Neural cell (in vitro differentiated cells): ENCODE data around the gene BTBD9. TPM values are rescaled to one million over a fixed set of nuclear protein-coding genes. Genes with fewer than 3 reads are reported as not detected.

Source experiments
- H2AFZ ChIP-seq: fragments of 200-600, 300-800 bp; sonication (generic), shearing (Covaris generic); 2 replicates; pipeline ENCODE4 v1.6.0; 2014; ENCODE audit warnings: low read depth, mild to moderate bottlenecking, antibody characterized with exemption, low read length, moderate library complexity
- H3F3A ChIP-seq: fragments of 200-600 bp; shearing (Covaris generic); 2 replicates; pipeline ENCODE4 v1.6.1; 2016; ENCODE audit warnings: mild to moderate bottlenecking, moderate library complexity, mixed read lengths, antibody characterized with exemption, low read length; ENCODE audit not compliant: insufficient read depth, poor library complexity, severe bottlenecking
- H3K27ac ChIP-seq: fragments of 200-600, 300-800 bp; sonication (generic), shearing (Covaris generic); 2 replicates; pipeline ENCODE4 v1.5.1; 2014; ENCODE audit warnings: mild to moderate bottlenecking, low read length, moderate library complexity
- H3K27me3 ChIP-seq: fragments of 300-800, 200-600 bp; sonication (generic), shearing (Covaris generic); 2 replicates; pipeline ENCODE4 v1.6.0; 2014; ENCODE audit warnings: mild to moderate bottlenecking, low read depth, low read length, moderate library complexity; ENCODE audit not compliant: insufficient read depth
- H3K36me3 ChIP-seq: fragments of 300-800, 200-600 bp; sonication (generic), shearing (Covaris generic); 2 replicates; pipeline ENCODE4 v1.5.1; 2014; ENCODE audit warnings: mild to moderate bottlenecking, antibody characterized with exemption, low read length, moderate library complexity; ENCODE audit not compliant: insufficient read depth
- H3K4me2 ChIP-seq: fragments of 300-800, 200-600 bp; sonication (generic), shearing (Covaris generic); 2 replicates; pipeline ENCODE4 v1.6.0; 2014; ENCODE audit warnings: mild to moderate bottlenecking, low read length
- H3K4me3 ChIP-seq: fragments of 300-800, 200-600 bp; sonication (generic), shearing (Covaris generic); 2 replicates; pipeline ENCODE4 v1.5.1; 2014; ENCODE audit warnings: mild to moderate bottlenecking, low read length, moderate library complexity
- H3K79me2 ChIP-seq: fragments of 200-600 bp; shearing (Covaris generic); replicated peaks from 2 replicates; pipeline ENCODE4 v1.6.0; 2014; ENCODE audit warnings: mild to moderate bottlenecking, low read length, moderate library complexity; ENCODE audit not compliant: insufficient read depth
- H3K9ac ChIP-seq: fragments of 300-800, 200-600 bp; sonication (generic), shearing (Covaris generic); 2 replicates; pipeline ENCODE4 v1.6.1; 2016; ENCODE audit warnings: mild to moderate bottlenecking, low read length, mixed read lengths
- H3K9me2 ChIP-seq: fragments of 200-600 bp; shearing (Covaris generic); 2 replicates; pipeline ENCODE4 v1.6.1; 2016; ENCODE audit warnings: mild to moderate bottlenecking, low read length, mixed read lengths; ENCODE audit not compliant: insufficient read depth
- H3K9me3 ChIP-seq: fragments of 200-600, 300-800 bp; sonication (generic), shearing (Covaris generic); 2 replicates; pipeline ENCODE4 v1.6.1; 2016; ENCODE audit warnings: mild to moderate bottlenecking, mixed run types, low read length, moderate library complexity, mixed read lengths
- H4K20me1 ChIP-seq: fragments of 200-600 bp; shearing (Covaris generic); 2 replicates; pipeline ENCODE4 v1.6.1; 2016; ENCODE audit warnings: mild to moderate bottlenecking, mixed run types; ENCODE audit not compliant: insufficient read depth
- CTCF ChIP-seq: fragments of 450-650 bp; IDR thresholded peaks from 2 replicates; pipeline ENCODE4 v1.5.1; 2014; ENCODE audit warnings: antibody characterized with exemption, mild to moderate bottlenecking, moderate library complexity; ENCODE audit not compliant: poor library complexity, severe bottlenecking
- EP300 ChIP-seq: fragments of 450-650 bp; conservative IDR thresholded peaks from 2 replicates; pipeline ENCODE4 v1.6.1; 2014; ENCODE audit warnings: antibody characterized with exemption, mild to moderate bottlenecking, moderate library complexity; ENCODE audit not compliant: poor library complexity, severe bottlenecking
- EZH2 ChIP-seq: fragments of 200-600, 300-800 bp; shearing (Covaris generic), sonication (generic); IDR thresholded peaks from 2 replicates; pipeline ENCODE4 v1.6.1; 2014; ENCODE audit warnings: antibody characterized with exemption, low read length, borderline replicate concordance, mild to moderate bottlenecking; ENCODE audit not compliant: insufficient read depth, poor library complexity, severe bottlenecking
- MXI1 ChIP-seq: fragments of 450-650 bp; conservative IDR thresholded peaks from 2 replicates; pipeline ENCODE4 v1.6.1; 2014; ENCODE audit warnings: antibody characterized with exemption, mild to moderate bottlenecking; ENCODE audit not compliant: poor library complexity, severe bottlenecking
- POLR2AphosphoS5 ChIP-seq: IDR thresholded peaks from 2 replicates; pipeline ENCODE4 v1.6.1; 2012
- RAD21 ChIP-seq: fragments of 450-650 bp; conservative IDR thresholded peaks from 2 replicates; pipeline ENCODE4 v1.6.1; 2014; ENCODE audit warnings: antibody characterized with exemption, mild to moderate bottlenecking, moderate library complexity
- REST ChIP-seq: IDR thresholded peaks from 2 replicates; pipeline ENCODE4 v1.6.1; 2012; ENCODE audit warnings: borderline replicate concordance
- SMC3 ChIP-seq: fragments of 450-650 bp; conservative IDR thresholded peaks from 2 replicates; pipeline ENCODE4 v1.6.1; 2014; ENCODE audit warnings: antibody characterized with exemption, mild to moderate bottlenecking, moderate library complexity; ENCODE audit not compliant: poor library complexity
- TAF1 ChIP-seq: IDR thresholded peaks from 2 replicates; pipeline ENCODE4 v1.6.1; 2012; ENCODE audit warnings: low read depth
- polyA plus RNA-seq: library from polyadenylated mRNA; depleted of rRNA; stranded (reverse); fragments of >200 nt; gene quantifications from 2 replicates; pipeline ENCODE4 v1.2.3, GENCODE V29; 2014

Gene BTBD9
- polyA plus RNA-seq, 1 donor from 2014 or later: 6.2 TPM

GRCh38 chr6:38476888-38477287 is 162.8 kb downstream of the BTBD9 start:
- Histone ChIP-seq H3K27me3 (no peaks in the 10 kb centered on the region), H4K20me1 (no peaks in the 10 kb centered on the region), H3K4me2 (no peak overlapping the region), H2AFZ (no peak overlapping the region), H3K9me3 (no peaks in the 10 kb centered on the region), H3K9me2 (no peaks in the 10 kb centered on the region), H3K9ac (no peak overlapping the region), H3K79me2 (no peaks in the 10 kb centered on the region), H3K27ac (no peak overlapping the region), H3K4me3 (no peak overlapping the region), H3K36me3 (no peaks in the 10 kb centered on the region), H3F3A (no peaks in the 10 kb centered on the region)
- TF ChIP-seq EP300: no peak
- no peak for TF ChIP-seq EZH2

GRCh38 chr6:38476141-38476540 is 163.6 kb downstream of the BTBD9 start:
- Histone ChIP-seq H3K9me3 (no peaks in the 10 kb centered on the region), H3K9me2 (no peaks in the 10 kb centered on the region), H4K20me1 (no peaks in the 10 kb centered on the region), H3K9ac (no peak overlapping the region), H3K27me3 (no peaks in the 10 kb centered on the region), H3K36me3 (no peaks in the 10 kb centered on the region), H3K27ac (no peak overlapping the region), H3K79me2 (no peaks in the 10 kb centered on the region), H2AFZ (no peak overlapping the region), H3F3A (no peaks in the 10 kb centered on the region), H3K4me2 (no peak overlapping the region), H3K4me3 (no peak overlapping the region)
- TF ChIP-seq CTCF: no peak
- no peak for TF ChIP-seq TAF1
- TF ChIP-seq MXI1: no peak
- no peak for TF ChIP-seq POLR2AphosphoS5
- no peak for TF ChIP-seq SMC3
- no peak for TF ChIP-seq EP300
- TF ChIP-seq RAD21: no peak
- no peak for TF ChIP-seq REST
- TF ChIP-seq EZH2: no peak

GRCh38 chr6:38470548-38470947 is 169.2 kb downstream of the BTBD9 start:
- H3K4me2 ChIP-seq: no peak overlapping the region
- H3K9ac ChIP-seq: no peak overlapping the region
- H4K20me1 ChIP-seq: no peaks in the 10 kb centered on the region
- no peak overlapping the region for H3K27ac ChIP-seq
- H3K4me3 ChIP-seq: no peak overlapping the region
- H2AFZ ChIP-seq: no peak overlapping the region
- no peaks in the 10 kb centered on the region for H3K9me3 ChIP-seq
- no peaks in the 10 kb centered on the region for H3K27me3 ChIP-seq
- TF ChIP-seq REST (no peak), EZH2 (no peak), TAF1 (no peak), CTCF (no peak), MXI1 (no peak), SMC3 (no peak), EP300 (no peak), POLR2AphosphoS5 (no peak), RAD21 (no peak)
- H3K79me2 ChIP-seq: no peaks in the 10 kb centered on the region
- H3K36me3 ChIP-seq: no peaks in the 10 kb centered on the region
- H3F3A ChIP-seq: no peaks in the 10 kb centered on the region
- no peaks in the 10 kb centered on the region for H3K9me2 ChIP-seq
